Body of pancreas (tissue), 4 donors: ENCODE data around the gene PFDN1. TPM values are rescaled to one million over a fixed set of nuclear protein-coding genes. Genes with fewer than 3 reads are reported as not detected.

Source experiments
- ATAC-seq: fragments of 150-250 bp; one replicate; pipeline ENCODE4 v1.9.1; 2016
- DNase-seq, 4 donors: peaks; one replicate each; pipeline ENCODE4 v3.0.0-alpha.2; 2019
- H3K27ac ChIP-seq, 4 donors: fragments of 200-600 bp; sonication (generic); 1 replicate in 3 of 4; 2 replicates in 1 of 4; pipeline versions ENCODE4 v1.5.1 to v1.6.1; 2016 to 2019; ENCODE audit warnings: mild to moderate bottlenecking in 1 of 4, mixed read lengths in 1 of 4, moderate library complexity in 1 of 4
- H3K27me3 ChIP-seq, 2 donors: fragments of 200-600 bp; sonication (generic); one replicate each; pipeline ENCODE4 v1.6.0; 2016; ENCODE audit warnings: mild to moderate bottlenecking in 1 of 2
- H3K36me3 ChIP-seq, 2 donors: fragments of 200-600 bp; sonication (generic); replicated peaks in 1 of 2; 2 replicates each; pipeline ENCODE4 v1.5.1; 2016; ENCODE audit warnings: low read depth in 2 of 2; ENCODE audit not compliant: insufficient read depth in 1 of 2
- H3K4me1 ChIP-seq: fragments of 200-600 bp; sonication (generic); one replicate; pipeline ENCODE4 v1.6.0; 2016
- H3K4me3 ChIP-seq, 2 donors: fragments of 200-600 bp; sonication (generic); 1 replicate in 1 of 2; 2 replicates in 1 of 2; pipeline ENCODE4 v1.5.1; 2016 to 2019
- H3K9me3 ChIP-seq, 3 donors: fragments of 200-600 bp; sonication (generic); 1 replicate in 2 of 3; 2 replicates in 1 of 3; pipeline ENCODE4 v1.5.1; 2016
- CTCF ChIP-seq, 7 experiments: fragments of 450-650 bp in 4 of 7; fragments of 200-600 bp in 3 of 7; sonication (generic) in 3 of 7; IDR thresholded peaks; one replicate each; pipeline ENCODE4 v1.5.1; 2016 to 2019; ENCODE audit warnings: antibody characterized with exemption in 7 of 7
- POLR2A ChIP-seq, 3 donors: fragments of 450-650 bp; IDR thresholded peaks; one replicate each; pipeline ENCODE4 v1.6.1; 2016; ENCODE audit warnings: antibody characterized with exemption in 3 of 3, mild to moderate bottlenecking in 2 of 3
- WGBS, 2 donors: methylation state at CpG; one replicate each; pipeline ENCODE4 v1.1.5; 2017; 5-methylcytosine and 5-hydroxymethylcytosine counted together
- intact Hi-C: fragments of 100-400 bp; cut with DNase I; formaldehyde crosslinking; loops from one replicate; pipeline ENCODE4 v1.15.1; 2023
- total RNA-seq, 2 donors: library from RNA; depleted of rRNA; stranded (reverse); fragments of >200 nt; gene quantifications; one replicate each; pipeline ENCODE4 v1.1.0, GENCODE V29; 2016

Gene PFDN1
- total RNA-seq, 2 donors from 2014 or later = 37.6 to 54.1 TPM

GRCh38 chr5:140243706-140244250, 59.1 kb downstream of the PFDN1 start:
- ATAC-seq = peak; percentile 39
- Histone ChIP-seq H3K27me3 (no peaks in the 10 kb centered on the region), H3K9me3 (no peaks in the 10 kb centered on the region), H3K4me1 (peaks cover 53% of the 10 kb centered on the region), H3K27ac (peak overlapping the region in 2 of 4 donors; percentile 7 to 50), H3K4me3 (no peak overlapping the region), H3K36me3 (no peaks in the 10 kb centered on the region)
- WGBS, 2 donors = 44 to 71% methylated on average over 1 to 4 of the region's 4 CpGs
- no peak for TF ChIP-seq CTCF (IDR thresholded peaks at IDR 0.05)
- no peak for TF ChIP-seq POLR2A (IDR thresholded peaks at IDR 0.05)
- DNase-seq = peak; percentile 59 to 88 (median 78)
- intact Hi-C loops = no loop called here

GRCh38 chr5:140242890-140243585, 59.9 kb downstream of the PFDN1 start:
- Histone ChIP-seq H3K9me3 (no peaks in the 10 kb centered on the region), H3K4me1 (peaks cover 53% of the 10 kb centered on the region), H3K27me3 (no peaks in the 10 kb centered on the region), H3K4me3 (no peak overlapping the region), H3K27ac (peak overlapping the region in 3 of 4 donors; percentile 29 to 74 (median 51)), H3K36me3 (no peaks in the 10 kb centered on the region)
- ATAC-seq (no peak), DNase-seq (peak in 3 of 4 donors; percentile 36 to 61 (median 60))
- intact Hi-C loops = no loop called here
- 27 to 50% methylated on average over 3 to 4 of the region's 4 CpGs for WGBS, 2 donors
- no peak for TF ChIP-seq POLR2A (IDR thresholded peaks at IDR 0.05)
- TF ChIP-seq CTCF (IDR thresholded peaks at IDR 0.05) = no peak

- Histone ChIP-seq H3K27ac (peak overlapping the region in 3 of 4 donors; percentile 51 to 74 (median 69)), H3K4me3 (no peak overlapping the region), H3K27me3 (no peaks in the 10 kb centered on the region), H3K36me3 (no peaks in the 10 kb centered on the region), H3K9me3 (no peaks in the 10 kb centered on the region), H3K4me1 (peaks cover 53% of the 10 kb centered on the region)
- ATAC-seq (no peak), DNase-seq (no peak)
- TF ChIP-seq POLR2A (IDR thresholded peaks at IDR 0.05) (no peak), CTCF (IDR thresholded peaks at IDR 0.05) (no peak)
- intact Hi-C loops = no loop called here
- WGBS, 2 donors = 84 to 85% methylated on average over 5 of the region's 5 CpGs
Measured at GRCh38 chr5:140242099-140242498, 60.8 kb downstream of the PFDN1 start.

GRCh38 chr5:140240987-140241706, 61.8 kb downstream of the PFDN1 start:
- intact Hi-C loops = no loop called here
- TF ChIP-seq CTCF (IDR thresholded peaks at IDR 0.05) (no peak), POLR2A (IDR thresholded peaks at IDR 0.05) (no peak)
- H3K36me3 ChIP-seq = no peaks in the 10 kb centered on the region
- no peaks in the 10 kb centered on the region for H3K9me3 ChIP-seq
- 22 to 28% methylated on average over 7 to 9 of the region's 9 CpGs for WGBS, 2 donors
- ATAC-seq (peak; percentile 72), DNase-seq (peak; percentile 77 to 93 (median 92))
- H3K27me3 ChIP-seq = no peaks in the 10 kb centered on the region
- peaks cover 53% of the 10 kb centered on the region for H3K4me1 ChIP-seq
- H3K4me3 ChIP-seq = no peak overlapping the region
- H3K27ac ChIP-seq = peak overlapping the region in 3 of 4 donors; percentile 51 to 74 (median 69)
